CD4-positive, alpha-beta T cell treated with Interleukin-15 for 1 hour (primary cell): ENCODE results near the gene RSKR.
"Not testable (repeated sequence)": the region's sequence is repeated elsewhere in the genome, so short reads cannot be mapped to it uniquely, and the experiment has no call there.

ENCODE experiments used
- DNase-seq: peaks from one replicate; pipeline ENCODE4 v3.0.0-alpha.2; 2020

Gene RSKR

GRCh38 chr17:28622186-28622585 lies 8.2 kb upstream of the RSKR start:
- no peak for DNase-seq

- DNase-seq: no peak
Measured at GRCh38 chr17:28620010-28620409, 6.0 kb upstream of the RSKR start.

GRCh38 chr17:28618464-28618863 lies 4.5 kb upstream of the RSKR start:
- no peak for DNase-seq

GRCh38 chr17:28616281-28616680 lies 2.3 kb upstream of the RSKR start:
- DNase-seq: no peak

- DNase-seq: no peak
Measured at GRCh38 chr17:28615260-28615940, 1.4 kb upstream of the RSKR start.

GRCh38 chr17:28612936-28613872 lies 781 bp downstream of the RSKR start:
- peak; percentile 30 for DNase-seq

GRCh38 chr17:28612531-28612930 lies 1.5 kb downstream of the RSKR start:
- DNase-seq: no peak

- no peak for DNase-seq
Measured at GRCh38 chr17:28610376-28610775, 3.6 kb downstream of the RSKR start.

GRCh38 chr17:28604031-28604430 lies 10.0 kb downstream of the RSKR start:
- DNase-seq: not testable (repeated sequence)

- peak; percentile 64 for DNase-seq
Measured at GRCh38 chr17:28599311-28600184, 14.4 kb downstream of the RSKR start.

- DNase-seq: peak; percentile 95
Measured at GRCh38 chr17:28598799-28599310, 15.1 kb downstream of the RSKR start, which contains the start of gene SPAG5. Gene SPAG5 (minus strand): TSS chr17:28599025. CDS start chr17:28598946, 79 bp downstream.

- DNase-seq: no peak
Measured at GRCh38 chr17:28598389-28598788, 15.6 kb downstream of the RSKR start.

GRCh38 chr17:28597606-28598383 lies 16.2 kb downstream of the RSKR start:
- DNase-seq: no peak

GRCh38 chr17:28592260-28592659 lies 21.7 kb downstream of the RSKR start:
- DNase-seq: no peak

GRCh38 chr17:28585851-28586250 lies 28.1 kb downstream of the RSKR start:
- DNase-seq: no peak

- DNase-seq: no peak
Measured at GRCh38 chr17:28584434-28584833, 29.6 kb downstream of the RSKR start.

GRCh38 chr17:28582513-28582912 lies 31.5 kb downstream of the RSKR start:
- DNase-seq: no peak

GRCh38 chr17:28580959-28581358 lies 33.0 kb downstream of the RSKR start:
- DNase-seq: no peak

GRCh38 chr17:28579526-28579925 lies 34.5 kb downstream of the RSKR start:
- no peak for DNase-seq

GRCh38 chr17:28578246-28579195 lies 35.5 kb downstream of the RSKR start:
- no peak for DNase-seq

GRCh38 chr17:28577466-28577824 lies 36.5 kb downstream of the RSKR start:
- no peak for DNase-seq
